IPS-15b (cell line): ENCODE results near the gene ISL1.
A peak's percentile ranks its signal among the peaks of the same experiment; 100 is the strongest.

Experiments
- H3K27me3 ChIP-seq: one replicate; pipeline ENCODE4 v1.6.1; 2013; ENCODE audit warnings: low read length; ENCODE audit not compliant: control insufficient read depth, insufficient read depth
- H3K36me3 ChIP-seq: one replicate; pipeline ENCODE4 v1.6.1; 2013; ENCODE audit warnings: low read length; ENCODE audit not compliant: control insufficient read depth, insufficient read depth
- H3K4me1 ChIP-seq: one replicate; pipeline ENCODE4 v1.6.1; 2013; ENCODE audit warnings: mild to moderate bottlenecking, low read length; ENCODE audit not compliant: control insufficient read depth, insufficient read depth
- H3K4me3 ChIP-seq: one replicate; pipeline ENCODE4 v1.5.1; 2013; ENCODE audit warnings: low read depth, low read length
- H3K9ac ChIP-seq: one replicate; pipeline ENCODE4 v1.6.1; 2013; ENCODE audit warnings: low read depth, mild to moderate bottlenecking, low read length
- H3K9me3 ChIP-seq: one replicate; pipeline ENCODE4 v1.6.1; 2013; ENCODE audit warnings: mild to moderate bottlenecking, low read length; ENCODE audit not compliant: control insufficient read depth, insufficient read depth

The ISL1 gene

DNA sequence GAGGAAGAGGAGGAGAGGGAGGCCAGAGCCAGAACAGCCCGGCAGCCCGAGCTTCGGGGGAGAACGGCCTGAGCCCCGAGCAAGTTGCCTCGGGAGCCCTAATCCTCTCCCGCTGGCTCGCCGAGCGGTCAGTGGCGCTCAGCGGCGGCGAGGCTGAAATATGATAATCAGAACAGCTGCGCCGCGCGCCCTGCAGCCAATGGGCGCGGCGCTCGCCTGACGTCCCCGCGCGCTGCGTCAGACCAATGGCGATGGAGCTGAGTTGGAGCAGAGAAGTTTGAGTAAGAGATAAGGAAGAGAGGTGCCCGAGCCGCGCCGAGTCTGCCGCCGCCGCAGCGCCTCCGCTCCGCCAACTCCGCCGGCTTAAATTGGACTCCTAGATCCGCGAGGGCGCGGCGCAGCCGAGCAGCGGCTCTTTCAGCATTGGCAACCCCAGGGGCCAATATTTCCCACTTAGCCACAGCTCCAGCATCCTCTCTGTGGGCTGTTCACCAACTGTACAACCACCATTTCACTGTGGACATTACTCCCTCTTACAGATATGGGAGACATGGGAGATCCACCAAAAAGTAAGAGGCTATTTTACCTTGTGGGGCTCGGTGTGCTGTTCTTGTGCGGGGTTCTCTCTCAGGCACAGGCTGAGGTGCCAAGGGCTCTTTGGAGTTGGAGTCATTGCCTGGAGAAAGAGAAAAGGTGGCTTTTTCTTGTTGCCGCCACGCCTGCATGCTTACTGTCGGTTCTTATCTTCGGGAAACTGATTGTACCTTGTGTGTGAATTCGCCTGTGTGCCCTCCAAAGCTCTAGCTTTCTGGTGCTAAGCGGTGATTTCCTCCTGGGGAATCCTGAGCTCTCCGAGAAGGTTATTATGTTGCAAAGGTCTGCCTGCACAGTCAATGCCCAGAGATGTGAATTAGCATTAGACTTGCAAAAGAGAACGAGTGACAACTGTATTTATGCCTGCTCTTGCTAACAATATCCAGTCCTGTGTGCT is at the start of gene ISL1:
TSS of gene ISL1 (plus strand) at position 318 of the 991 bp plus-strand sequence. CDS start at position 542, 224 bp downstream.
- no peaks in the 10 kb centered on the region for H3K9me3 ChIP-seq
- peak within 1 kb of the TSS; percentile 43 for H3K4me3 ChIP-seq

DNA sequence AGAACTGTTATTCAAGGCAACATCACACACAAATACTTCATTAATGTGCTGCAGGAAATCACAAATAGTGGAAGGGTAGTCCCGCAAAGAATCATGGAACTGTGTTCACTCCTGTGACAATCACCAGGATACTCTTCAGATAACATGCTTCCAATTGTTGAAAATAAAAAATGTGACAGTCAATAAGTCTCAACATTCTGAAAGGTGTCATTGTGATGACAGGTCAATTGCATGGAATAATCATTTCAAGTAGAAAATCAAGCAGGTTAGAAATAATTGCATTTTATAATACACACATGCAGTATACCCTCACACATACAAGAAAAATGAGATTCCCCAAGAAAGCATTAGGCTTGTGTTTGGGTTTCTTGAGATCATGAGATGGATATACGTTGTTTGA is 46.4 kb upstream of the ISL1 start:
- H3K9me3 ChIP-seq: no peaks in the 10 kb centered on the region

More for the DNA sequence above, at the start of gene ISL1:
- peaks cover 92% of the 10 kb centered on the region for H3K27me3 ChIP-seq
- H3K9ac ChIP-seq: peak within 1 kb of the TSS; percentile 50
- H3K36me3 ChIP-seq: no peaks in the 10 kb centered on the region
- peaks cover 30% of the 10 kb centered on the region for H3K4me1 ChIP-seq

DNA sequence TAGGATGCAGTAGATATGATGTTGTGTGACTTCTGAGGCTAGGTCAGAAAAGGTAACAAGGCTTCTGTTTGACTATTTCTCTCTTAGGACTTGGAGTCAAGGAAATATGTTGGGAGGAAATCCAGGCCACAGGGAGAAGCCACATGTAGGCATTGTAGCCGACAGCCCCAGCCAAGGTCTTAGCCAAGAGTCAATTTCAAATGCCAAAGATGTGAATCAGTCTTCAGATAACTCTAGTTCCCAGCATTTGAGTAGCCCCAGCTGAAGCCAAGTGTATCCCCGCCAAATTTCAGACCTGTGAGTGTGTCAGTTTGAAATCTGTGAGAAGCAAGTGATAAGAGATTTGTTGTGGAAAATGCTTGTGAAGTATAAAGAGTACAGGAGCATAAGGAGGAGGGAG is 38.1 kb upstream of the ISL1 start:
- Histone ChIP-seq H3K9me3 (peaks cover 5% of the 10 kb centered on the region), H3K9ac (no peak overlapping the region), H3K27me3 (no peaks in the 10 kb centered on the region), H3K4me3 (no peak overlapping the region), H3K4me1 (no peaks in the 10 kb centered on the region), H3K36me3 (no peaks in the 10 kb centered on the region)

More for the DNA sequence above, 46.4 kb upstream of the ISL1 start:
- no peaks in the 10 kb centered on the region for H3K27me3 ChIP-seq
- no peak overlapping the region for H3K9ac ChIP-seq
- no peak overlapping the region for H3K4me3 ChIP-seq
- no peaks in the 10 kb centered on the region for H3K4me1 ChIP-seq
- H3K36me3 ChIP-seq: no peaks in the 10 kb centered on the region

DNA sequence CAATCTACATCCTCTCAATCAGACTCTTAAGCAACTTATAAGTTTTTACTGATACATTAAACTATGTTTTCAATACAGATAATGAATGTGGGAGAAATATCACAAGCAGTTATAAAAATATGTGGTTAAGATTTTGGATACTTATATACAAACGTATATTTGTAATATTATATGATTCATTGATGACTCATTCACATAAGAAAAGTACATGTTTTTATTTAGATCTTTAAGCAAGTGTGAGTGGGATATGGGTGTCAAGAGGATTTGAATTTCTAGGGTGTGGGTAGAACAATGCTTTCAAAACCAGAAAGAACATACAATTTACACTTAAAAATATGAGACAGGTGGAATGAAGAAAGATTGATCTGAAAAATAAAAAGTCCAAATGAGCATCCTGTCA is 36.1 kb upstream of the ISL1 start:
- Histone ChIP-seq H3K9me3 (peaks cover 5% of the 10 kb centered on the region), H3K27me3 (no peaks in the 10 kb centered on the region), H3K36me3 (no peaks in the 10 kb centered on the region), H3K4me1 (no peaks in the 10 kb centered on the region), H3K9ac (no peak overlapping the region), H3K4me3 (no peak overlapping the region)

DNA sequence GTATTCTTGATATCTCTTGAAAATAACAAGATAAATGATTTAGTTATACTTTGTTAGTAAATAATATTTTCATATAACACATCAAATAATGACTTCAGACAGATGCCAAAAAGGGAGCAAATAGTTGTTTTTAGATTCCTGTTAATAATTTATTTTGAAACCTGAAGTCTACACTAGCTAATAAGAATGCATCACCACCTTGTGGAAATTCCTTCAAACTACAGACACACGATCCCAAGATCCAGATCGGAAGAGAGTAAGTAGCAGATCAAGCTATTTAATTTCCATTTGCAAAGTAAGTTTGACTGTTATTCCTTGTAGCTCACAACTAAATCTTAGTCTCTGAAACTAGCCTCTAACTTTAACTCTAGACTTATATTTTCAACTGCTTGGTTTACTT is 35.5 kb upstream of the ISL1 start:
- no peak overlapping the region for H3K9ac ChIP-seq
- H3K4me3 ChIP-seq: no peak overlapping the region
- no peaks in the 10 kb centered on the region for H3K36me3 ChIP-seq
- H3K27me3 ChIP-seq: no peaks in the 10 kb centered on the region
- H3K9me3 ChIP-seq: peaks cover 5% of the 10 kb centered on the region
- H3K4me1 ChIP-seq: no peaks in the 10 kb centered on the region

DNA sequence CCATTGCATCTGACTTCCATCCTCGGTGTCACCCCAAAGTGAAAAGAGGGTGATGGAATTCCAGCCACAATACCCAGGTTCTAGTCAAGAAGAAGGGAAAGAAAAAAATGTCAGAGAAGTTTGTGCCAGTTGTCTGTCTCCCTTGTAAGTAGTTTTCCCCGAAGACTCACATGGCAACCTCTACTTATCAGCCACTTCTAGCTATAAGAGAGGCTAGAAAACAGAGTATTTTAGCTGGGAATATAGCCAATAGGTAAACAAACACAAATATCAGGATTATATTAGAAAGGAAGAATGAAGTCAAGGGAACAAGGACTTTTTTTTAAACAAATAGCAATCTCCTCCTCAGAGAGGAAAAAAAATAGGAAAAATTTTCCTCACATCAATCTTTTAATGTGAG is 12.2 kb upstream of the ISL1 start:
- Histone ChIP-seq H3K27me3 (peaks cover 27% of the 10 kb centered on the region), H3K4me1 (peaks cover 3% of the 10 kb centered on the region), H3K9ac (no peak overlapping the region), H3K9me3 (no peaks in the 10 kb centered on the region), H3K36me3 (no peaks in the 10 kb centered on the region), H3K4me3 (no peak overlapping the region)

DNA sequence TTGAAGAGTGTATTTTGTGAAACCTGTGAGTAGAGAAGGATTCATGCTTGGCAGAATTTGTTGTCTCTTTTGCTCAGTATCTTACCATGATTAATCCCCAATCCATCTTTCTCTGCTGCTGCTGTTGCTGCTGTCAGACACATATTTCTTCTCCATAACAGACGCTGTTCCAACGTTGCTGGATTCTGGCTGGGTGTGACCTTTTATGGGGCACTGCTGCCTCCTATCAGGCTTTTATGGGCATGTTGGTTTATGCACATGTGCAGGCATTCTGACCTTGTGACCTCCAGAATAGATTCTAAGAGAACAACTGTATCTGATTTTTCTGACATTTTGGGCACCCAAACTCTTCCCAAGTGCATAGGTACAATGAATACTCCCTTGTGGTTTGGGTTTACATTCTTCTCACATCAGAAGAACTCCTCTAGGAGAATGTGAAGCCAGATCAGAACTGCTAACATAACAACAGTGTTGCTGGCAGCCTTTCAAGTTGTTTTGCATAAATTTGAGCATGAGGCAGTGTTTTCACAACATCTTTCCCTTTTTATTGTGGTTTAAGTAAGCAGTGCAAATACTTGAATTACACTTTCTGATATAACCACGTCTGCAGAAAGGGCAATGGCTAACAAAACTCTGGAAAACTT is 9.2 kb upstream of the ISL1 start:
- Histone ChIP-seq H3K4me3 (no peak overlapping the region), H3K4me1 (peaks cover 16% of the 10 kb centered on the region), H3K9ac (no peak overlapping the region), H3K9me3 (no peaks in the 10 kb centered on the region), H3K36me3 (no peaks in the 10 kb centered on the region), H3K27me3 (peaks cover 57% of the 10 kb centered on the region)

DNA sequence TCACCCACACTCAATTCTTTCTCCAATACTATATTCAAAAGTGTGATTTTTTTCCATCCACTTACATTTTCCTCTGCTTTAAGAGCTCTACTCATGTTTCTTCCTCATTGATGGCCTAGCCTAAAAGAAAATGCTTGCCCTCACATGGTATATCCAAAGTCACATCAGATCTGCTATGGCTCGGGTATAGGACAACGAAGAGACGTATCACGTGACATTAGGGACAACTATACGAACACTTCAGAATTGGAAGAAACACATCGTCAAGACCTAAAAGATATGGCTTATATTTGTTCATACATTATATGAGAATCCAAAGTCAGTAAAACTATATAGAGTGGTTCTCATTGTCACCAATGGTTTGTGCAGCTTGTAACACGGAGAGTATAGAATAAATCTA is 8.2 kb upstream of the ISL1 start:
- H3K9ac ChIP-seq: no peak overlapping the region
- peaks cover 68% of the 10 kb centered on the region for H3K27me3 ChIP-seq
- no peak overlapping the region for H3K4me3 ChIP-seq
- peaks cover 21% of the 10 kb centered on the region for H3K4me1 ChIP-seq
- H3K36me3 ChIP-seq: no peaks in the 10 kb centered on the region
- no peaks in the 10 kb centered on the region for H3K9me3 ChIP-seq

DNA sequence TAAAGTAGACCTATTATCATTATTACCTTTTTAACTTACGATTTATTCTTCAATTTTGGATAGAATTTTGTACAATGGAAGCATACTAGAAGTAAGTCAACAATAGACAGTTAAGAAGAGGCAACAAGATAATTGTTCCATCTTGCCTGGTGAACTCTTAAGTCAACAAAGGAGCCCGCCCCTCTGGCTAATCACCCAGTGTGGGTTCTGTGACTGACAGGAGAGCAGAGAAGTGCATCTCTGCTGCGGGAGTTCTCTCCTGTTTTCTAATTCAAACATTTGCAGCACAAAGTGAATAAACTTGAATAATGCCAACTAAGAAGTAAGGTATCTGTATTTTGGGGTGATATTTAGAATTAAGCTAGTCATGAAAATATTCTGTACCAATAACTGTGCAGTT is 6.7 kb upstream of the ISL1 start:
- Histone ChIP-seq H3K9ac (no peak overlapping the region), H3K36me3 (no peaks in the 10 kb centered on the region), H3K4me1 (peaks cover 35% of the 10 kb centered on the region), H3K4me3 (peak overlapping the region; percentile 62), H3K9me3 (no peaks in the 10 kb centered on the region), H3K27me3 (peaks cover 82% of the 10 kb centered on the region)

DNA sequence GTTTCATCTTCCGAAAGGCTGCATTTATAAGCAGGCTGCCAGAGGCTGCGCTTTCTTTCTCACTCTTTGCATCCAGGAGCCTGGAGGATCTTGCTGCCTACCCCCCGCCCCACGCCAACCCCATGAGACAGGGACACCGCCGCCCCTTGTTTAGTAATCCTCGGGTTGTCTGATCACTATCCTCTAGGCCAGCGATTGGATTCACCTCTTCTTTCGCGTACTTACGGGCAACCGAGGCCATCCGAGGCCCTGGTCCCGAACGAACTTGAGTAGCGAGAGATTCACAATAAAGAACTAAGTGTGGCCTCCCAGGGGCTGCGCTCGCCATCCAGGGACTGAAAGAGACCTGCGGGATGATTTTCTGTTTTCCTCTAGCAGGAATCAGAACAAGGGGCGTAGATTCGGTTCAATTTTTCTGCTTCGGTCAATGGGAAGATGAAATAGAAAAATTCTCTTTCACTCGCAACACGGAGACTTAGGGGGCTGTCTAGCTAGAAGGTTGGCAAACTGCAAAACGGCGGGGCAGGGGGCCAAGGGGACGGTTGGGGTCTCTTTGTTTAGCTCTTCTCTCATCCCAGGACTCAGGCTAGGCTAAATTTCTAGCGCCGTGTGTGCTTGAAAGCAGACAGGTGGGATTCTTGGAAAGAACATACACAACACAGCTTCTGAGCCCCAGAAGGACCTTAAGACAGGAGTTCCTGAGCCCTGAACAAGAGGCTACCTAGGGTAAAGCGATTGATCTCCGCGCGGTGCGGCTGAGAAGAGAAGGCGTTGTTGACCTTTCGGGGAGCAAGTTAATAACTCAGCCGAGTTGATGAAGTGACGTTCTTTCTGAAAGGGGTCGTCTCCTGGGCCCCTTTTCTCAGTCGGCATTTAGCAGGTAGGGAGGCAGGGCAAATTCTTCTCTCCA is 5.8 kb upstream of the ISL1 start:
- H3K27me3 ChIP-seq: peaks cover 88% of the 10 kb centered on the region
- H3K9ac ChIP-seq: no peak overlapping the region
- H3K36me3 ChIP-seq: no peaks in the 10 kb centered on the region
- H3K9me3 ChIP-seq: no peaks in the 10 kb centered on the region
- peak overlapping the region; percentile 62 for H3K4me3 ChIP-seq
- peaks cover 35% of the 10 kb centered on the region for H3K4me1 ChIP-seq

DNA sequence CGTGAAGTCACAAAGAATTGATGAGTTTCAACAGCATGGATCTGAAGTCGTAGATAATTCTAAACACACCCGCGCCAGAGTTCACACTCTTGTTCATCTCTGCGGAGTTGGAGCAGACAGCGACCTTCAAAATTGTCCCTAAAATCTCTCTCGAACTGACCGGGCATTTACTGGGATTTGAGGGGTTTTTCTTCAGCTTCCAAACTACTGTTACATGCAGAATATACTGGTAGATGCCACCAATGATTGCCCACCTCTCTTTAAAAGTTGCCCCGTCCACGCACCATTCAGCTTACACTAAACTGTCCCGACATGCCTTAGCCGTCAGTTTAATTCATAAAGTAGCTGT is 5.2 kb upstream of the ISL1 start:
- H3K36me3 ChIP-seq: no peaks in the 10 kb centered on the region

More for the DNA sequence above, 5.2 kb upstream of the ISL1 start:
- Histone ChIP-seq H3K4me3 (peak overlapping the region; percentile 62), H3K9me3 (no peaks in the 10 kb centered on the region), H3K27me3 (peaks cover 91% of the 10 kb centered on the region), H3K4me1 (peaks cover 35% of the 10 kb centered on the region), H3K9ac (no peak overlapping the region)
